Naive B cell (primary cell): ENCODE measurements around the gene MED26. TPM values are rescaled to one million over a fixed set of nuclear protein-coding genes. Genes with fewer than 3 reads are reported as not detected.

Experiments used
- ATAC-seq, 2 donors: fragments of 150-1000 bp; cut with Tn5 transposase; 2 replicates each; pipeline ENCODE4 v1.10.0; 2021; ENCODE audit warnings: low read depth in 2 of 2, mild to moderate bottlenecking in 2 of 2, moderate library complexity in 2 of 2
- DNase-seq: peaks from one replicate; pipeline ENCODE4 v3.0.0; 2022
- H3K27ac Mint-ChIP-seq, 6 donors: one replicate each; pipeline ENCODE4 v1.8.0; 2020 to 2022; ENCODE audit warnings: mild to moderate bottlenecking in 6 of 6, mixed read lengths in 6 of 6, moderate library complexity in 5 of 6, inconsistent platforms in 2 of 6
- H3K27me3 Mint-ChIP-seq, 3 donors: one replicate each; pipeline ENCODE4 v1.8.0; 2021 to 2022; ENCODE audit warnings: mixed read lengths in 3 of 3, mild to moderate bottlenecking in 1 of 3
- H3K36me3 Mint-ChIP-seq, 2 donors: one replicate each; pipeline ENCODE4 v1.8.0; 2020 to 2022; ENCODE audit warnings: mixed read lengths in 2 of 2, inconsistent platforms in 1 of 2, mild to moderate bottlenecking in 1 of 2
- H3K4me1 Mint-ChIP-seq, 3 donors: one replicate each; pipeline ENCODE4 v1.8.0; 2020 to 2022; ENCODE audit warnings: mixed read lengths in 3 of 3, inconsistent platforms in 1 of 3, mild to moderate bottlenecking in 1 of 3, moderate library complexity in 1 of 3
- H3K4me3 Mint-ChIP-seq, 8 donors: one replicate each; pipeline ENCODE4 v1.8.0; 2020 to 2022; ENCODE audit warnings: mild to moderate bottlenecking in 8 of 8, mixed read lengths in 8 of 8, moderate library complexity in 8 of 8, inconsistent platforms in 2 of 8
- H3K9me3 Mint-ChIP-seq, 7 donors: one replicate each; pipeline ENCODE4 v1.8.0; 2020 to 2022; ENCODE audit warnings: mixed read lengths in 7 of 7, mild to moderate bottlenecking in 5 of 7, inconsistent platforms in 2 of 7, moderate library complexity in 1 of 7
- polyA plus RNA-seq, 6 donors: library from polyadenylated mRNA; unstranded; fragments of 300-500 nt; fragmentation: Illumina TruSeq; gene quantifications; one replicate each; pipeline ENCODE4 v1.2.3, GENCODE V29; 2021; ENCODE audit warnings: low read depth in 6 of 6

MED26 gene
- polyA plus RNA-seq, 6 donors from 2014 or later: 2.0 to 10.9 (median 5.4) TPM

GRCh38 chr19:16638666-16639065, 10.7 kb upstream of the MED26 start:
- Mint-ChIP-seq H3K4me1 (peaks cover 12 to 25% (median 17%) of the 10 kb centered on the region in 3 donors), H3K4me3 (no peak overlapping the region), H3K27ac (peak overlapping the region in 3 of 6 donors; percentile 5 to 60 (median 52)), H3K9me3 (no peaks in the 10 kb centered on the region), H3K27me3 (no peaks in the 10 kb centered on the region), H3K36me3 (no peaks in the 10 kb centered on the region)
- ATAC-seq (no peak), DNase-seq (no peak)

- Mint-ChIP-seq H3K4me1 (peaks cover 12 to 23% (median 16%) of the 10 kb centered on the region in 3 donors), H3K4me3 (no peak overlapping the region), H3K27ac (peak overlapping the region in 3 of 6 donors; percentile 68 to 92 (median 77)), H3K27me3 (no peaks in the 10 kb centered on the region), H3K36me3 (no peaks in the 10 kb centered on the region), H3K9me3 (no peaks in the 10 kb centered on the region)
- DNase-seq (no peak), ATAC-seq (no peak)
Observed at GRCh38 chr19:16637535-16637934, 9.5 kb upstream of the MED26 start.

- no peaks in the 10 kb centered on the region for H3K27me3 Mint-ChIP-seq
- H3K4me1 Mint-ChIP-seq: peaks cover 19 to 34% (median 22%) of the 10 kb centered on the region in 3 donors
- H3K9me3 Mint-ChIP-seq: peaks cover 0 to 1% (median 0%) of the 10 kb centered on the region in 7 donors
- peak overlapping the region in 1 of 6 donors; percentile 16 for H3K27ac Mint-ChIP-seq
- no peak for ATAC-seq
- DNase-seq: no peak
- no peak overlapping the region for H3K4me3 Mint-ChIP-seq
- H3K36me3 Mint-ChIP-seq: no peaks in the 10 kb centered on the region
Observed at GRCh38 chr19:16631465-16631864, 3.5 kb upstream of the MED26 start.

GRCh38 chr19:16628984-16629691, 1.1 kb upstream of the MED26 start:
- Mint-ChIP-seq H3K27me3 (no peaks in the 10 kb centered on the region), H3K9me3 (peaks cover 0 to 1% (median 0%) of the 10 kb centered on the region in 7 donors)

GRCh38 chr19:16627928-16628182, 149 bp downstream of the MED26 start:
- H3K4me1 Mint-ChIP-seq: peaks cover 33 to 64% (median 39%) of the 10 kb centered on the region in 3 donors
- ATAC-seq (peak in 1 of 2 donors; percentile 2), DNase-seq (no peak)
- H3K27ac Mint-ChIP-seq: peak overlapping the region in 2 of 6 donors; percentile 38 to 96
- peaks cover 0 to 1% (median 0%) of the 10 kb centered on the region in 7 donors for H3K9me3 Mint-ChIP-seq
- H3K27me3 Mint-ChIP-seq: no peaks in the 10 kb centered on the region
- H3K4me3 Mint-ChIP-seq: peak overlapping the region; percentile 47 to 100 (median 94)
- no peaks in the 10 kb centered on the region for H3K36me3 Mint-ChIP-seq

More at GRCh38 chr19:16628984-16629691, 1.1 kb upstream of the MED26 start:
- Mint-ChIP-seq H3K4me3 (peak overlapping the region; percentile 93 to 100 (median 97)), H3K36me3 (no peaks in the 10 kb centered on the region), H3K27ac (peak overlapping the region; percentile 91 to 99 (median 97)), H3K4me1 (peaks cover 29 to 55% (median 39%) of the 10 kb centered on the region in 3 donors)
- DNase-seq: no peak
- ATAC-seq: peak in 1 of 2 donors; percentile 3

GRCh38 chr19:16627193-16627927, 644 bp downstream of the MED26 start:
- Mint-ChIP-seq H3K27me3 (no peaks in the 10 kb centered on the region), H3K36me3 (no peaks in the 10 kb centered on the region), H3K27ac (peak overlapping the region; percentile 44 to 98 (median 94)), H3K4me1 (peaks cover 33 to 66% (median 43%) of the 10 kb centered on the region in 3 donors), H3K4me3 (peak overlapping the region; percentile 89 to 96 (median 94)), H3K9me3 (peaks cover 0 to 1% (median 0%) of the 10 kb centered on the region in 7 donors)
- DNase-seq (peak; percentile 14), ATAC-seq (no peak)

GRCh38 chr19:16626796-16627192, 1.2 kb downstream of the MED26 start:
- DNase-seq: no peak
- no peaks in the 10 kb centered on the region for H3K36me3 Mint-ChIP-seq
- ATAC-seq: no peak
- peak overlapping the region; percentile 89 to 96 (median 94) for H3K4me3 Mint-ChIP-seq
- no peaks in the 10 kb centered on the region for H3K27me3 Mint-ChIP-seq
- H3K9me3 Mint-ChIP-seq: peaks cover 0 to 1% (median 0%) of the 10 kb centered on the region in 7 donors
- H3K27ac Mint-ChIP-seq: peak overlapping the region; percentile 44 to 98 (median 94)
- peaks cover 38 to 68% (median 49%) of the 10 kb centered on the region in 3 donors for H3K4me1 Mint-ChIP-seq

- DNase-seq (no peak), ATAC-seq (no peak)
- Mint-ChIP-seq H3K36me3 (no peaks in the 10 kb centered on the region), H3K27ac (peak overlapping the region in 4 of 6 donors; percentile 19 to 89 (median 70)), H3K4me3 (peak overlapping the region in 4 of 8 donors; percentile 53 to 96 (median 92)), H3K27me3 (no peaks in the 10 kb centered on the region), H3K9me3 (no peaks in the 10 kb centered on the region), H3K4me1 (peaks cover 51 to 78% (median 63%) of the 10 kb centered on the region in 3 donors)
Observed at GRCh38 chr19:16625163-16625958, 2.6 kb downstream of the MED26 start.

GRCh38 chr19:16624236-16624635, 3.8 kb downstream of the MED26 start:
- Mint-ChIP-seq H3K4me3 (peak overlapping the region in 2 of 8 donors; percentile 56 to 94), H3K27me3 (no peaks in the 10 kb centered on the region), H3K36me3 (no peaks in the 10 kb centered on the region), H3K27ac (peak overlapping the region in 1 of 6 donors; percentile 42), H3K9me3 (no peaks in the 10 kb centered on the region), H3K4me1 (peaks cover 58 to 80% (median 75%) of the 10 kb centered on the region in 3 donors)
- ATAC-seq (no peak), DNase-seq (no peak)

- Mint-ChIP-seq H3K27ac (peak overlapping the region in 2 of 6 donors; percentile 62 to 83), H3K27me3 (no peaks in the 10 kb centered on the region), H3K9me3 (no peaks in the 10 kb centered on the region), H3K4me3 (peak overlapping the region in 1 of 8 donors; percentile 36), H3K36me3 (no peaks in the 10 kb centered on the region), H3K4me1 (peaks cover 60 to 81% (median 76%) of the 10 kb centered on the region in 3 donors)
- no peak for ATAC-seq
- DNase-seq: no peak
Observed at GRCh38 chr19:16623576-16623975, 4.4 kb downstream of the MED26 start.

- no peaks in the 10 kb centered on the region for H3K36me3 Mint-ChIP-seq
- ATAC-seq: no peak
- no peak for DNase-seq
- H3K4me1 Mint-ChIP-seq: peaks cover 65 to 86% (median 81%) of the 10 kb centered on the region in 3 donors
- no peaks in the 10 kb centered on the region for H3K9me3 Mint-ChIP-seq
- H3K27me3 Mint-ChIP-seq: no peaks in the 10 kb centered on the region
- H3K27ac Mint-ChIP-seq: no peak overlapping the region
- peak overlapping the region in 1 of 8 donors; percentile 36 for H3K4me3 Mint-ChIP-seq
Observed at GRCh38 chr19:16623066-16623465, 4.9 kb downstream of the MED26 start.

- H3K9me3 Mint-ChIP-seq: no peaks in the 10 kb centered on the region
Observed at GRCh38 chr19:16621165-16621800, 6.7 kb downstream of the MED26 start.

More at GRCh38 chr19:16621165-16621800, 6.7 kb downstream of the MED26 start:
- Mint-ChIP-seq H3K27me3 (no peaks in the 10 kb centered on the region), H3K4me1 (peaks cover 71 to 95% (median 87%) of the 10 kb centered on the region in 3 donors), H3K27ac (peak overlapping the region in 1 of 6 donors; percentile 40), H3K36me3 (no peaks in the 10 kb centered on the region), H3K4me3 (peak overlapping the region in 1 of 8 donors; percentile 54)
- DNase-seq (no peak), ATAC-seq (no peak)
